Measurements from ENCODE around the gene CES1. TPM values are rescaled to one million over a fixed set of nuclear protein-coding genes. Genes with fewer than 3 reads are reported as not detected.
"Not testable (repeated sequence)": the region's sequence is repeated elsewhere in the genome, so short reads cannot be mapped to it uniquely, and the experiment has no call there.

Gene CES1
- total RNA-seq, 1 experiment from 2014 or later: 1.5 TPM

DNA sequence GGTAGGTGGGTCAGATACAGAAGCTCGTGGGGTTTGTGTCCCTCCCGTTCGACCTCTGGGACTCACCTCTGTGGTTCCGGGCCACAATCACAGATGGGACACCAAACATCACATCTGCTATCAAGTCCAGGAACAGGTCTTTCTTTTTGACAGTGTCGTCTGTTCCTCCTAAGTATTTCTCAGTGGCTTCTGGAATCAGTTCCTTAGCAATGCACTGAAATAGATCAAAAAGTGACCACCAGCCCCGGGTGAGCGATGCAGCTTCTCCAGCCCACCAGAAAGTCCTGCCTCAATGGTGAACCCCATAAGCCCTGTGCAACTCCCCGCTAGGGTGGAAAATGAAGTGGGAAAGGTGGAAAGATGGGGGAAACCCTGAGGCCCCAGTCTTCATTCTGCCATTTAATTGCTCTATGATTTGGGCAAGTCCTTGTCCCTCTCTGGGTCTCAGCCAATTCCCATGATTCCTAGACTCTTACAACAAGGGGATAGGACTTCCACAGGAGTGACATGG, 22.4 kb downstream of the CES1 start (continued):
- TF ChIP-seq, protein P1, sequence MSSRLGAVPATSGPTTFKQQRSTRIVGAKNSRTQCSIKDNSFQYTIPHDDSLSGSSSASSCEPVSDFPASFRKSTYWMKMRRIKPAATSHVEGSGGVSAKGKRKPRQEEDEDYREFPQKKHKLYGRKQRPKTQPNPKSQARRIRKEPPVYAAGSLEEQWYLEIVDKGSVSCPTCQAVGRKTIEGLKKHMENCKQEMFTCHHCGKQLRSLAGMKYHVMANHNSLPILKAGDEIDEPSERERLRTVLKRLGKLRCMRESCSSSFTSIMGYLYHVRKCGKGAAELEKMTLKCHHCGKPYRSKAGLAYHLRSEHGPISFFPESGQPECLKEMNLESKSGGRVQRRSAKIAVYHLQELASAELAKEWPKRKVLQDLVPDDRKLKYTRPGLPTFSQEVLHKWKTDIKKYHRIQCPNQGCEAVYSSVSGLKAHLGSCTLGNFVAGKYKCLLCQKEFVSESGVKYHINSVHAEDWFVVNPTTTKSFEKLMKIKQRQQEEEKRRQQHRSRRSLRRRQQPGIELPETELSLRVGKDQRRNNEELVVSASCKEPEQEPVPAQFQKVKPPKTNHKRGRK (CRISPR knock-in tag; IDR thresholded peaks at IDR 0.05; ENCODE audit: borderline replicate concordance): no peak

DNA sequence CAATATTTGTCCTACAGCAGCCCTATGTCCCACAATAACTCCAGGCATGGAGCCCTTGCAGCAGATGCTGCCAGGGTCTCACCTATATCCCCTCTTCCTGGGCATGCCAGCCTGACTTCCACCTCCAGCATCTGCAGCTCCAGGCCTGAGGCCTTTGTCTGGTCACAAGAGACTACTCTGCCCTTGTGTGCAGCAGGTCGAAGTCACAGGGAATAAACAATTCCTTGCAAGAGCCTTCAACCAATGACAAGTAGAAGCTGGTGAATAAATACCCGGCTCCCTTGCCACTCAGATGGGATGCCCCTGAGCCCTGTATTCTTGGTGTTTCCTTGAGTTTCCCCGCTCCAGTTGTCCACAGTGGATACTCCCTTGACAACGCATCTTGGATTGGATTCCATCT, 23.0 kb downstream of the CES1 start:
- ATAC-seq: no peak

DNA sequence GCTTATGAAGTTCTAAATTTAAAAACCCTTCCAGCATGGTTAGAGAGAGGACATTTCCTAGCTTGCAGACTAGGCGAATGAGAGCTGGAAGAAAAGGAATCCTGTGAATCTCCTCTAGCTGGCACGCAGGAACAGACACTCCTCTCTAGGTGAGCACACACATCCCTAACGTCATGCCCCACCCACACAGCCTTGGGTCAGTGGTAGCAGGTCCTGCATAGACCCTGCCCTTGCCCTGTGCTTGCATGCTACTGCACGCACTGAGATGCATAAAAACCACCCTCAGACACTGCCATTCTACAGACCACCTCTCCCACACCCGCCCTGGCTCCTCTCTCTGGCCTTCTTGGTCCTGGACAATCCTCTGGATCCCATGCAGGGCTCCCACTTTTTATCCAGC, 23.5 kb downstream of the CES1 start:
- POLR2A ChIA-PET: no interaction called here
- TF ChIP-seq ZNF138 (CRISPR knock-in tag; conservative IDR thresholded peaks at IDR 0.05) (no peak), NR3C1 (CRISPR knock-in tag; conservative IDR thresholded peaks at IDR 0.05; ENCODE audit: low read depth) (0 out of 2 replicates have a peak, but pooled peaks have one; percentile 29)
- Mint-ChIP-seq H3K36me3 (no peaks in the 10 kb centered on the region), H3K4me1 (peaks cover 23% of the 10 kb centered on the region), H3K4me3 (no peak overlapping the region), H3K9me3 (no peaks in the 10 kb centered on the region), H3K27ac (no peak overlapping the region), H3K27me3 (ENCODE audit: low read depth) (peaks cover 18% of the 10 kb centered on the region)
- ATAC-seq: peak; percentile 84
- CTCF ChIA-PET: interaction anchor here (1.7 kb wide), 1 partner anchor 344 kb away, joined by 5 read pairs; no protein-coding TSS in a partner anchor
- DNase-seq (ENCODE audit: low spot score): no peak

More for the DNA sequence above, 23.0 kb downstream of the CES1 start:
- Mint-ChIP-seq H3K4me1 (peaks cover 23% of the 10 kb centered on the region), H3K36me3 (no peaks in the 10 kb centered on the region), H3K27me3 (ENCODE audit: low read depth) (peaks cover 21% of the 10 kb centered on the region), H3K27ac (no peak overlapping the region), H3K9me3 (no peaks in the 10 kb centered on the region), H3K4me3 (no peak overlapping the region)
- CTCF ChIA-PET: interaction anchor here (1.7 kb wide), 1 partner anchor 345 kb away, joined by 5 read pairs; no protein-coding TSS in a partner anchor
- POLR2A ChIA-PET: no interaction called here
- TF ChIP-seq ZNF317 (CRISPR knock-in tag; IDR thresholded peaks at IDR 0.05; ENCODE audit: borderline replicate concordance, low read depth): no peak
- TF ChIP-seq EMX1 (CRISPR knock-in tag; IDR thresholded peaks at IDR 0.05): no peak
- TF ChIP-seq, protein P2, sequence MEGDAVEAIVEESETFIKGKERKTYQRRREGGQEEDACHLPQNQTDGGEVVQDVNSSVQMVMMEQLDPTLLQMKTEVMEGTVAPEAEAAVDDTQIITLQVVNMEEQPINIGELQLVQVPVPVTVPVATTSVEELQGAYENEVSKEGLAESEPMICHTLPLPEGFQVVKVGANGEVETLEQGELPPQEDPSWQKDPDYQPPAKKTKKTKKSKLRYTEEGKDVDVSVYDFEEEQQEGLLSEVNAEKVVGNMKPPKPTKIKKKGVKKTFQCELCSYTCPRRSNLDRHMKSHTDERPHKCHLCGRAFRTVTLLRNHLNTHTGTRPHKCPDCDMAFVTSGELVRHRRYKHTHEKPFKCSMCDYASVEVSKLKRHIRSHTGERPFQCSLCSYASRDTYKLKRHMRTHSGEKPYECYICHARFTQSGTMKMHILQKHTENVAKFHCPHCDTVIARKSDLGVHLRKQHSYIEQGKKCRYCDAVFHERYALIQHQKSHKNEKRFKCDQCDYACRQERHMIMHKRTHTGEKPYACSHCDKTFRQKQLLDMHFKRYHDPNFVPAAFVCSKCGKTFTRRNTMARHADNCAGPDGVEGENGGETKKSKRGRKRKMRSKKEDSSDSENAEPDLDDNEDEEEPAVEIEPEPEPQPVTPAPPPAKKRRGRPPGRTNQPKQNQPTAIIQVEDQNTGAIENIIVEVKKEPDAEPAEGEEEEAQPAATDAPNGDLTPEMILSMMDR (IDR thresholded peaks at IDR 0.05): no peak
- no peak for TF ChIP-seq NFE2L1 (CRISPR knock-in tag; IDR thresholded peaks at IDR 0.05)
- no peak for TF ChIP-seq ELF4 (CRISPR knock-in tag; IDR thresholded peaks at IDR 0.05; ENCODE audit: low read depth)
- no peak for TF ChIP-seq CREM (CRISPR knock-in tag; IDR thresholded peaks at IDR 0.05)
- TF ChIP-seq, protein P3, sequence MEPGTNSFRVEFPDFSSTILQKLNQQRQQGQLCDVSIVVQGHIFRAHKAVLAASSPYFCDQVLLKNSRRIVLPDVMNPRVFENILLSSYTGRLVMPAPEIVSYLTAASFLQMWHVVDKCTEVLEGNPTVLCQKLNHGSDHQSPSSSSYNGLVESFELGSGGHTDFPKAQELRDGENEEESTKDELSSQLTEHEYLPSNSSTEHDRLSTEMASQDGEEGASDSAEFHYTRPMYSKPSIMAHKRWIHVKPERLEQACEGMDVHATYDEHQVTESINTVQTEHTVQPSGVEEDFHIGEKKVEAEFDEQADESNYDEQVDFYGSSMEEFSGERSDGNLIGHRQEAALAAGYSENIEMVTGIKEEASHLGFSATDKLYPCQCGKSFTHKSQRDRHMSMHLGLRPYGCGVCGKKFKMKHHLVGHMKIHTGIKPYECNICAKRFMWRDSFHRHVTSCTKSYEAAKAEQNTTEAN (CRISPR knock-in tag; IDR thresholded peaks at IDR 0.05): no peak
- TF ChIP-seq ZNF232 (CRISPR knock-in tag; IDR thresholded peaks at IDR 0.05): no peak
- TF ChIP-seq NFYB (CRISPR knock-in tag; conservative IDR thresholded peaks at IDR 0.05; ENCODE audit: low read depth): no peak
- TF ChIP-seq NFATC4 (CRISPR knock-in tag; IDR thresholded peaks at IDR 0.05): no peak
- TF ChIP-seq SOX15 (CRISPR knock-in tag; IDR thresholded peaks at IDR 0.05): no peak
- TF ChIP-seq, protein P4, sequence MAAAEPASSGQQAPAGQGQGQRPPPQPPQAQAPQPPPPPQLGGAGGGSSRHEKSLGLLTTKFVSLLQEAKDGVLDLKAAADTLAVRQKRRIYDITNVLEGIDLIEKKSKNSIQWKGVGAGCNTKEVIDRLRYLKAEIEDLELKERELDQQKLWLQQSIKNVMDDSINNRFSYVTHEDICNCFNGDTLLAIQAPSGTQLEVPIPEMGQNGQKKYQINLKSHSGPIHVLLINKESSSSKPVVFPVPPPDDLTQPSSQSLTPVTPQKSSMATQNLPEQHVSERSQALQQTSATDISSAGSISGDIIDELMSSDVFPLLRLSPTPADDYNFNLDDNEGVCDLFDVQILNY (CRISPR knock-in tag; IDR thresholded peaks at IDR 0.05): no peak
- DNase-seq (ENCODE audit: low spot score): no peak

DNA sequence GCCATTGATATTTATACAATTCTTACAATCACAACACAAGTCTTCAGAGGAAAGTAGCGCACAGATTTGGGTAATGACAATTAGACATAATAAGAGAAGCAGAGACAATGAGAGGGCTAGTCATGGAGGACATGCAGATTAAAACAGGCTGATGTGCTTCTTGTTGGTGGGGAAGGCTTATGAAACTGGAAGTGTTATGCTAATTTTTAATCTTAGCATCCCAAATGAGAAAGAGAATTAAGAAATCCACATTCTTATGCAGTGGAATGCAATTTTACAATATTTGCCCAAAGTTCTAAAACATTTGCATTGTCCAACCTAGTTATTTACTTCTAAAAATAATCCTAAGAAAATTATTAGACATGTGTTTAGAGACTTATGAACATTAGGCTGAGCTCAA, 24.6 kb downstream of the CES1 start:
- H3K36me3 Mint-ChIP-seq; DNase-seq (ENCODE audit: low spot score); H3K4me3 Mint-ChIP-seq; POLR2A ChIA-PET; H3K9me3 Mint-ChIP-seq; ATAC-seq; H3K27ac Mint-ChIP-seq: not testable (repeated sequence)
- CTCF ChIA-PET: interaction anchor here (1.7 kb wide), 1 partner anchor 343 kb away, joined by 5 read pairs; no protein-coding TSS in a partner anchor
- peaks cover 23% of the 10 kb centered on the region for H3K4me1 Mint-ChIP-seq
- H3K27me3 Mint-ChIP-seq (ENCODE audit: low read depth): peaks cover 18% of the 10 kb centered on the region

DNA sequence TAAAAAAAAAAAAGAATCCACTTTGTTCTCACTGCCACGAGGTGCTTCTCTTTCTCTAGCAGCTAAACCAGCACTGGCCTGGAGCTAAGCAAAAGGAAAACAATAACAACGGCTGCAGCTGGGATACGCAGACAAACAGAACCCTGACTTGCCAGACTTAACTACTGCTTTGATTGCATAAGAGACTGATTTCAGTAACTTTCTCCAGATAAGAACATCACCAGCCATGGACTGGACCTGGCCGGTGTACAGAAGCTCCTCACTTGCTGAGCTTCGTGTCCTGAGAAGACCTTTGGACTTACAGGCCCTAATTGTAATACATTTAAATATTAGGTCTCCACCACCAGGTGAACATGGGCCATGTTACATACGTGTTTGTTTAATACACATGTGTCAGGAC, 27.8 kb downstream of the CES1 start:
- not testable (repeated sequence) for H3K27me3 Mint-ChIP-seq (ENCODE audit: low read depth)

DNA sequence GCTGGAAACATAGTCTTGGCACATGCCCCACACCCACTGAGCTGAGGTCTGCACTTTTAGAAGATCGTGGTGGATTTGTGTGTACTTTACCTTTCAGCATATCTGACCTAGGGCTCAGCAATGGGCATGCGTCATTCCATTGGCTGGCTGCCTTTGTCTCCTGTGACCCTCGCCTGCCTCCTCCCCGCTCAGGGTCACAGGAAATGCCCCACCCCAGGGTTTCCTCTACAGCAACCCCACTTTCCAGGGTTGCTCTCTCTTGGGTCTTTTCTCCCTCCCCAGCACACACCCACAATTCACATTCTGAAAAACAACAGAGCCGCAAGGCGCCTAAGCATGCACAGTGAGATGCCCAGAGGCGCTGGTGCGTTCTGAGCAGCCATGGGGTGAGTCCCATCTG, 29.2 kb downstream of the CES1 start:
- DNase-seq (ENCODE audit: low spot score); H3K9me3 Mint-ChIP-seq; H3K4me1 Mint-ChIP-seq; H3K27me3 Mint-ChIP-seq (ENCODE audit: low read depth); H3K4me3 Mint-ChIP-seq; CTCF ChIA-PET; H3K36me3 Mint-ChIP-seq; H3K27ac Mint-ChIP-seq; POLR2A ChIA-PET: not testable (repeated sequence)
- ATAC-seq: peak; percentile 53; the same call in 1 of the 2 replicates

More for the DNA sequence above, 27.8 kb downstream of the CES1 start:
- DNase-seq (ENCODE audit: low spot score); ATAC-seq; H3K4me3 Mint-ChIP-seq; H3K27ac Mint-ChIP-seq; H3K9me3 Mint-ChIP-seq; CTCF ChIA-PET; POLR2A ChIA-PET; H3K36me3 Mint-ChIP-seq: not testable (repeated sequence)
- peaks cover 14% of the 10 kb centered on the region for H3K4me1 Mint-ChIP-seq

DNA sequence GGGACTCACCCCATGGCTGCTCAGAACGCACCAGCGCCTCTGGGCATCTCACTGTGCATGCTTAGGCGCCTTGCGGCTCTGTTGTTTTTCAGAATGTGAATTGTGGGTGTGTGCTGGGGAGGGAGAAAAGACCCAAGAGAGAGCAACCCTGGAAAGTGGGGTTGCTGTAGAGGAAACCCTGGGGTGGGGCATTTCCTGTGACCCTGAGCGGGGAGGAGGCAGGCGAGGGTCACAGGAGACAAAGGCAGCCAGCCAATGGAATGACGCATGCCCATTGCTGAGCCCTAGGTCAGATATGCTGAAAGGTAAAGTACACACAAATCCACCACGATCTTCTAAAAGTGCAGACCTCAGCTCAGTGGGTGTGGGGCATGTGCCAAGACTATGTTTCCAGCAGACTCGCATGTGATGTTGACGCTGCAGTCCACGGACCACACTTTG, 39.9 kb downstream of the CES1 start:
- ATAC-seq: peak; percentile 50; the same call in 1 of the 2 replicates
- H3K36me3 Mint-ChIP-seq; H3K4me3 Mint-ChIP-seq; H3K27ac Mint-ChIP-seq; H3K9me3 Mint-ChIP-seq; POLR2A ChIA-PET; H3K27me3 Mint-ChIP-seq (ENCODE audit: low read depth); DNase-seq (ENCODE audit: low spot score); H3K4me1 Mint-ChIP-seq; CTCF ChIA-PET: not testable (repeated sequence)
